ENCODE results near the gene GDF3. TPM values are rescaled to one million over a fixed set of nuclear protein-coding genes. Genes with fewer than 3 reads are reported as not detected.

Gene GDF3
- polyA plus RNA-seq, 1 experiment, result not detected

DNA sequence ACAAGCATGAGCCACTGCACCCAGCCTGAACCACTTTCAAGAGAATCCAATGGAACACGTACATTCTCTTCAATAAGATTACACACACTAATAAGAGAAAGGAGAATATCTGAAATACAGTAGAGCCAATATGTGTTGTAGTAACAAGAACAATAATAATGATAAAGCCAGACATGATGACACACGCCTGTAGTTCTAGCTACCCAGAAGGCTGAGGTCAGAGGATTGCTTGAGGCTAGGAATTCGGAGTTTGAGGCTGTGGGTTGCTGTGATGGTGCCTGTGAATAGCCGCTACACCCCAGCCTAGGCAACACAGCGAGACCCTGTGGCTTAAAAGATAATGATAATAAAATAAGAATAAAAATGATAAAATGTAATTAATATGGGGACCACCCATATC is 45.5 kb downstream of the GDF3 start:
- Histone ChIP-seq H3K27me3 (ENCODE audit: control insufficient read depth, insufficient read depth, low read length) (no peaks in the 10 kb centered on the region), H3K27ac (ENCODE audit: low read depth, low read length) (no peak overlapping the region), H3K4me3 (ENCODE audit: low read depth, low read length) (no peak overlapping the region), H3K9me3 (ENCODE audit: control insufficient read depth, insufficient read depth, low read length) (no peaks in the 10 kb centered on the region)
- ChIA-PET POLR2A (no interaction called here), CTCF (interaction anchor here (3.0 kb wide), 1 partner anchor 8 kb away, joined by 7 read pairs; no protein-coding TSS in a partner anchor)
- no peak for TF ChIP-seq CTCF (IDR thresholded peaks at IDR 0.05; ENCODE audit: low read depth, low read length)
- DNase-seq (ENCODE audit: low read depth, low spot score), result no peak

- Histone ChIP-seq H3K4me3 (ENCODE audit: low read depth, low read length) (no peak overlapping the region), H3K27ac (ENCODE audit: low read depth, low read length) (no peak overlapping the region), H3K9me3 (ENCODE audit: control insufficient read depth, insufficient read depth, low read length) (no peaks in the 10 kb centered on the region), H3K27me3 (ENCODE audit: control insufficient read depth, insufficient read depth, low read length) (no peaks in the 10 kb centered on the region)
- ChIA-PET POLR2A (no interaction called here), CTCF (interaction anchor here (1.3 to 2.0 kb wide), 3 partner anchors 9 to 427 kb away, joined by 3 to 6 read pairs (median 4); no protein-coding TSS in a partner anchor)
- TF ChIP-seq CTCF (IDR thresholded peaks at IDR 0.05; ENCODE audit: low read depth, low read length), result no peak
- no peak for DNase-seq (ENCODE audit: low read depth, low spot score)
Measured at GRCh38 chr12:7647071-7647470, 48.5 kb downstream of the GDF3 start.

DNA sequence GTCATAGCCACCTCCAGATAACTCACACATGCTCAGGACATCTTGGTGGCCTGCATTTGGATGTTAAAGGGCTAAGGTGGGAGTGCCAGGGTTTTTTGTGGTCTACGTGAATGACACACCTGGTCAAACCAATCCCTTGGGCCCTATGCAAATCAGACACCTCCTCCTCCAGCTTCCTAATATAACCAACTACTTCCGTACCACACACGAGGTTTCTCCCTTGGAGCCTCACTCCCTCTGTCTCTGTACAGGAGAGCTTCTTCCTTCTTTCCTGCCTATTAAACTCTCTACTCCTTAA is 49.4 kb downstream of the GDF3 start:
- Histone ChIP-seq H3K27ac (ENCODE audit: low read depth, low read length) (no peak overlapping the region), H3K4me3 (ENCODE audit: low read depth, low read length) (no peak overlapping the region), H3K9me3 (ENCODE audit: control insufficient read depth, insufficient read depth, low read length) (no peaks in the 10 kb centered on the region), H3K27me3 (ENCODE audit: control insufficient read depth, insufficient read depth, low read length) (no peaks in the 10 kb centered on the region)
- POLR2A ChIA-PET, result no interaction called here
- TF ChIP-seq CTCF (IDR thresholded peaks at IDR 0.05; ENCODE audit: low read depth, low read length), result no peak
- CTCF ChIA-PET, result interaction anchor here (0.7 to 1.2 kb wide), 3 partner anchors 9 to 167 kb away, joined by 3 to 4 read pairs (median 3); no protein-coding TSS in a partner anchor
- no peak for DNase-seq (ENCODE audit: low read depth, low spot score)

GRCh38 chr12:7645395-7646177 is 50.0 kb downstream of the GDF3 start:
- ChIA-PET CTCF (interaction anchor here (0.7 to 1.2 kb wide), 3 partner anchors 8 to 166 kb away, joined by 3 to 4 read pairs (median 3); no protein-coding TSS in a partner anchor), POLR2A (no interaction called here)
- DNase-seq (ENCODE audit: low read depth, low spot score), result no peak
- Histone ChIP-seq H3K9me3 (ENCODE audit: control insufficient read depth, insufficient read depth, low read length) (no peaks in the 10 kb centered on the region), H3K27me3 (ENCODE audit: control insufficient read depth, insufficient read depth, low read length) (no peaks in the 10 kb centered on the region), H3K4me3 (ENCODE audit: low read depth, low read length) (no peak overlapping the region), H3K27ac (ENCODE audit: low read depth, low read length) (peak overlapping the region; percentile 21)
- TF ChIP-seq CTCF (IDR thresholded peaks at IDR 0.05; ENCODE audit: low read depth, low read length), result peak; percentile 89

DNA sequence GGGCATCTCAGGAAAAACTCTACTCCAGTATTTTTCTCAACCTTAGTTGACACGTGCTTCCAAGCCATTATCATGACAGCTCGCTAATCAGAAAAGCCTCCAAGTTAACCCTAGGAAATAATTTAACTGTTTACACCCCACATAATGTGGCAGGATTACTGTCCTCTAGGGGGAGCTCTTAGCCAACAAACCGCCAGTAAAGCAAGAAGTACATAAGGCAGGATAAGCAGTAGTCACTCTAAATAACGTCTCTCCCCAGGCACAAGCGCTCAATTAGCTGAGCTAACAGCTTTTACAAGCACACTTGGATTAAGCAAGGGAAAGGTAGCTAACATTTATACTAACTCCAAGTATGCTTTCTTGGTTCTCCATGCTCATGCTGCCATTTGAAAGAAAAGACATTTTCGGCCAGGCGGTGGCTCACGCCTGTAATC is 52.7 kb downstream of the GDF3 start:
- no peak for DNase-seq (ENCODE audit: low read depth, low spot score)
- H3K27me3 ChIP-seq (ENCODE audit: control insufficient read depth, insufficient read depth, low read length), result peaks cover 1% of the 10 kb centered on the region

More for the DNA sequence above, 52.7 kb downstream of the GDF3 start:
- no peak overlapping the region for H3K4me3 ChIP-seq (ENCODE audit: low read depth, low read length)
- ChIA-PET CTCF (interaction anchor here (0.6 to 4.7 kb wide), 9 partner anchors 9 to 434 kb away, joined by 3 to 26 read pairs (median 4); no protein-coding TSS in a partner anchor), POLR2A (no interaction called here)
- peak; percentile 29 for TF ChIP-seq CTCF (IDR thresholded peaks at IDR 0.05; ENCODE audit: low read depth, low read length)
- H3K9me3 ChIP-seq (ENCODE audit: control insufficient read depth, insufficient read depth, low read length), result no peaks in the 10 kb centered on the region
- no peak overlapping the region for H3K27ac ChIP-seq (ENCODE audit: low read depth, low read length)

Measured in AG04450 (cell line).